G401 (cell line): ENCODE measurements around the gene KCNG3. TPM values are rescaled to one million over a fixed set of nuclear protein-coding genes. Genes with fewer than 3 reads are reported as not detected.

Source experiments
- DNase-seq: peaks from one replicate; pipeline ENCODE4 v3.0.0-alpha.2; 2015; ENCODE audit warnings: low spot score
- in situ Hi-C: cut with HindIII; loops from 2 replicates; pipeline ENCODE4 v1.10.0; 2016; ENCODE audit warnings: low sequenced_read_pairs, mixed read lengths
- total RNA-seq: library from RNA; depleted of rRNA; stranded (reverse); fragments of >200 nt; shearing (Covaris generic); gene quantifications from 2 replicates; pipeline ENCODE4 v1.2.3, GENCODE V29; 2014; rRNA removed

Gene KCNG3, protein sequence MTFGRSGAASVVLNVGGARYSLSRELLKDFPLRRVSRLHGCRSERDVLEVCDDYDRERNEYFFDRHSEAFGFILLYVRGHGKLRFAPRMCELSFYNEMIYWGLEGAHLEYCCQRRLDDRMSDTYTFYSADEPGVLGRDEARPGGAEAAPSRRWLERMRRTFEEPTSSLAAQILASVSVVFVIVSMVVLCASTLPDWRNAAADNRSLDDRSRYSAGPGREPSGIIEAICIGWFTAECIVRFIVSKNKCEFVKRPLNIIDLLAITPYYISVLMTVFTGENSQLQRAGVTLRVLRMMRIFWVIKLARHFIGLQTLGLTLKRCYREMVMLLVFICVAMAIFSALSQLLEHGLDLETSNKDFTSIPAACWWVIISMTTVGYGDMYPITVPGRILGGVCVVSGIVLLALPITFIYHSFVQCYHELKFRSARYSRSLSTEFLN
- 3.4 and 3.9 TPM in 2 replicates for total RNA-seq

- peak; percentile 20 for DNase-seq
Observed at GRCh38 chr2:42493468-42494354, at the start of gene KCNG3. Gene KCNG3, minus strand, starts transcription at chr2:42493982. Its CDS starts 481 bp downstream, at chr2:42493501.

GRCh38 chr2:42542871-42543270 lies 49.1 kb upstream of the KCNG3 start:
- no peak for DNase-seq
- in situ Hi-C loops = no loop called here

More at GRCh38 chr2:42493468-42494354, at the start of gene KCNG3:
- in situ Hi-C loops = no loop called here

DNA sequence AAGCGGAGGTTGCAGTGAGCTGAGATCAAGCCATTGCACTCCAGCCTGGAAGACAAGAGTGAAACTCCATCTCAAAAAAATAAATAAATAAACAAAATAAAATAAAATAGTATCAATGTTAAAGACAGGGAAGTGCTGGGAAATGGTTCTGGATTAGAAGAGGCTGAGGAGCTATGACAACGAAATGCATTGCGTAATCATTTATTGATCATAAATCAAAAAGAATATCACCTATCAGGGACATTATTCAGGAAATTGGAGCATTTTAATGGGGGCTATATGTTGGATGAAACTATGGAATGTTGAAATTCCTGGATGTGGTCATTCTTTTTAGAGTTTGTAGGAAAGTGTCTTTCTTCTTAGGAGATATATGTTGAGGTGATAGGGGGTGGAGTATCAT lies 43.7 kb upstream of the KCNG3 start:
- DNase-seq = no peak
- in situ Hi-C loops = no loop called here

- in situ Hi-C loops = no loop called here
- no peak for DNase-seq
Observed at GRCh38 chr2:42532397-42532796, 38.6 kb upstream of the KCNG3 start.

GRCh38 chr2:42523341-42523740 lies 29.6 kb upstream of the KCNG3 start:
- no peak for DNase-seq
- in situ Hi-C loops = no loop called here

- in situ Hi-C loops = no loop called here
- DNase-seq = no peak
Observed at GRCh38 chr2:42522035-42522434, 28.3 kb upstream of the KCNG3 start.

- DNase-seq = no peak
- in situ Hi-C loops = no loop called here
Observed at GRCh38 chr2:42519624-42520023, 25.8 kb upstream of the KCNG3 start.

DNA sequence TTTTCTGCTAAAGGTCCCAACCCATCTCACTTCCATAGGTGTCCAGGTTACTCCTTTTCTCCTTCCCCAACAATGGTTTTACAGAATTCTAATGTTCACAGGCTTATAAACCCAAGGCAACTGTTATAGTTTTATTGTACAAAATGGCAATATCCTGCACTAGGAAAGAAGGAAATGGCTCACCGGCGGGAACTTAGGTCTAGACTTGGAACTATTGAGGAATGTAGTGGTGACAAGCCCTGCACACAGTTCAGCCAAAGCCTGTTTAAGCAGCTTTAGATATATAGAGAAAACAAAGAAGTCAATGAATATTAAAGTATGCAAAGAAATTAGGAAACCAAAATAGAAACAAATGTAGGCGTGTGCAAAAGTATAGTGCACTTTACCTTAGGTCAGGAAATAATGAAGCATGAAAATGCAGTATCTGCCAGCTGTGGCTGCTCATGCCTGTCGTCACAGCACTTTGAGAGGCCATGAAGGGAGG lies 22.7 kb upstream of the KCNG3 start:
- in situ Hi-C loops = no loop called here

DNA sequence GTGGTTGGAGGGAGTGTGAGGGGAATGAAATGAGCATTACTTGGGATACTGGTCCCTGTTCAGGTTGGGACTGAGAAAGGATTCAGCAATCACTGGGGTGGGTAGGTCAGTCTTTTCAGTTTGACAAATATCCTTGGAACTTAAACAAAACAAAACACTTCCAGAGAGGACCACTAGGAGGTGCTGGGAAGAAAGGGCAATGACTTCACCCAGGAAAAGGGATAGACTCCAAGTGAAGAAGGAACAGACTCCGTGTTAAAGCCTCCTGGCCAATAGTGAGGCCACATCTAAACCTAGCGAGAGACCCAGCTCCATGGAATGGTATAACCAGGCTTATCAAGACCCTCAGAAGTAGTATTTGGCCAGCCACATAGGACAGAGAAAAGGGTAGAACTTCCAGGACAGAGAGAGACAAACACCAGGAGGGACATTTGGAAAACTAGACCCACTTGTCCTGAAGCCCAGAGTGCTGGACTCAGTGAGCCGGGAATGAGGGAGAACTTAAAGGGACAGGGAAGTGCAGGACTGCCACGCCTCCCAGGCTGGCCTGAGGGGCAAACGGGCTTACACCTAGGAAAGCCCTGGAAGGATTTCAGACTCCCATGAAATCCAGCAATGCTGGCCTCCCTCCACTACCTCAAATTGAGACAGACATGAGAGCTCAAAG lies 19.6 kb upstream of the KCNG3 start:
- in situ Hi-C loops = no loop called here
- DNase-seq = peak; percentile 46

More for the DNA sequence above, 22.7 kb upstream of the KCNG3 start:
- no peak for DNase-seq

DNA sequence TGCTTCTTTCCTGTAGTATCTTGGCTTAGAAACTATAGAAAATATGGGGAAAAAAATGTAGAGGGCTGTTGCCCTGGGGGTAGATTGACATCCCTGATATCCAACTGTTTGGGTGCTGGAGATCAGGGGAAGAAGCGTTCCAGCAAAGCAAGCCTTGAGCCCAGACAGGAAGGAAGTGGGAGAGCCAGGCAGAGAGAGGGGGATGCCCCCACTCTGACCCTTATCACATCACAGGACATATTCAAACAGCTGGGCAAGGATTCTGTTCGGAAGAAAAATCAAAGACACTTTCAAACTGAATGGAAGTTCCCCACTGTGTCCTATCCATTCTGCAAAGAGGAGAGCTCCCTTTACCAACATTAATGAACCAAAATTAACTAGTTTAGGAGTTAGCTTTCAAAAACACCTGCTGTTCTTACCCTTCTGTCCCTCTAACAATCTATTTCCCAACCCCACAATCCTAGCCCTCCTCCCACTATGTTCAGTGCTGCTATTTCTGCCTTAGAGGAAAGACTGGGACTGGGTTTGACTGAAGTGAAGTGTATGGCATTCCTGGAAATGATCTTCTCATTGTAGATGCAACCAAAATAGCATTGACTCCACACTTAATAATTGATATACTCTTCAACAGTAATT lies 16.9 kb upstream of the KCNG3 start:
- in situ Hi-C loops = no loop called here
- no peak for DNase-seq

DNA sequence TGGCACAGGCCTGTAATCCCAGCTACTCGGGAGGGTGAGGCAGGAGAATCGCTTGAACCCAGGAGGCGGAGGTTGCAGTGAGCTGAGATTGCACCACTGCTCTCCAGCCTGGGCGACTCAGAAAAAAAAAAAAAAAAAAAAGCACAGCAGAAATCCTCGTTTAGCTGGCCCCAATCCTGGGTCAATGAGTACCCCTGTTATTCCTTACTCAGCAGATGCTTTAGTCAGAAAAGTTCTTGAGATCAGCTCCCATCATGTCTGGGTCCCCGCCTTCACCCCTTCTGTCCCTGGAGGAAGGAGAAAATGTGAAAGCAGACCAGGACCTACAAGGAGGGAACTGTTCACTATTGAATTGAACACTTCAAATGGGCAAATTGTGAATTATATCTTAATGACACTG lies 16.4 kb upstream of the KCNG3 start:
- in situ Hi-C loops = no loop called here
- no peak for DNase-seq

- no peak for DNase-seq
- in situ Hi-C loops = no loop called here
Observed at GRCh38 chr2:42504364-42505230, 10.8 kb upstream of the KCNG3 start.

GRCh38 chr2:42503291-42503690 lies 9.5 kb upstream of the KCNG3 start:
- DNase-seq = no peak
- in situ Hi-C loops = no loop called here

DNA sequence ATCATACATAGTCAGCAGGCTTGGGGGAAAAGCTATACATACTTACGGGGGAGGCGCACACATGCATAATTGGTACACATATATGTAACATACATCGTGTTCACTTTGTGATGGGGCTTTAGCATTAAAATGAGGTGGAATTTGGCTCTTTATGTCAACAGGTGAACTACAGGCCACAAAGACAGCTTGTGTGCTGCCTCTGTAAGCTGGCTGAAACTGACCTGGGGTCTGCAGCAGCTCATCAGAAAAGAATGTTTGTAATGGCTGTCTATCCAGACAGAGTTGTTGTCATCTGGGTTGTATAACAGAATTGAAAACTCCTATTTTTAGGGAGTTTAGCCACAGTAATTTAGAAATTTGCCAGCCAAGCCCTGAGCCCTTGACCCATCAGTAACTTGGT lies 4.7 kb upstream of the KCNG3 start:
- in situ Hi-C loops = no loop called here
- DNase-seq = no peak

DNA sequence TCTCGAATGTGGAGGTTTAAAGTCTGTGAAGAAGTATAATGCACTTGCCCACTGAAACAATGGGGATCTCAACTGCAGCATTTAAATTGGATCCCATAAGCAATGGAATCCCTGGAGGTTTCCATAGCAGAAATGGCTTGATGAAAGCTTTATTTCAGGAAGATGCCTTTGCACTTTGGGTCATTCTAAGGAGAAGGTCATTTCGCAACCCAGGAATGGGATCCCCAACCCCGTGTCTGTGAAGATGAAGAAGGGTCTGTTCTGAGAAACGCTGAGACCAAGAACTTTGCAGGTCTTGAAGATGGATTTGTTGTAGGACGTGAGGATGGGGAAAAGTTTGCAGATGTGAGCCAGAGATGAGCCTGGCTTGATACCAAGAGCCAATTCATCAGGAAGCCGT lies 1.8 kb upstream of the KCNG3 start:
- in situ Hi-C loops = no loop called here
- no peak for DNase-seq

DNA sequence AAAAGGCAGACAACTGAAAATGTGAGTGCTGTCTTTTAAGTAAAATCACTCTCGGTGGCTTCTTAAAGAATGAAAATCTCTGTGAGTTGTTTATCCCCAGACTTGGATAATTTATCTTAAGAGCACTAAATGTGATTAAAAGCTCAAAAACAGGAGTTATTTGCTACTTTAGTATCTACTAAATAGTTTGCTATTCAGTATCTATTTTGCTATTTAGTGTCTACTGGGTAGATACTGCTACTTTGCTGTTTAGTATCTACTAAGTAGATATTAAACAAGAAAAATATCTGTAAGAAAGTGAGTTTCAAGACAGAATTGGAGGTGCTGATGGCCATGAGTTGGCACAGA lies 1.4 kb upstream of the KCNG3 start:
- in situ Hi-C loops = no loop called here
- no peak for DNase-seq

- in situ Hi-C loops = no loop called here
- peak; percentile 84 for DNase-seq
Observed at GRCh38 chr2:42494355-42495233, 812 bp upstream of the KCNG3 start.
